ENCODE results near the gene DENND2A.

GRCh38 chr7:140640060-140640637 lies 464 bp downstream of the DENND2A start:
- TF ChIP-seq MYC (IDR thresholded peaks at IDR 0.05; ENCODE audit: insufficient read depth, insufficient read length, insufficient replicate concordance, low read length, severe bottlenecking): no peak
- TF ChIP-seq BCLAF1 (IDR thresholded peaks at IDR 0.05): no peak
- no peak for TF ChIP-seq PBX3 (IDR thresholded peaks at IDR 0.05; ENCODE audit: insufficient replicate concordance, low read depth, low read length)
- no peak for TF ChIP-seq CTCF (IDR thresholded peaks at IDR 0.05 in 2 of 3, conservative IDR thresholded peaks at IDR 0.05 in 1 of 3; ENCODE audit: control insufficient read depth in 2 of 3, extremely low read depth in 1 of 3, insufficient read depth in 1 of 3, low read depth in 3 of 3, low read length in 3 of 3)
- no peak for TF ChIP-seq TCF7 (IDR thresholded peaks at IDR 0.05; ENCODE audit: borderline replicate concordance)
- TF ChIP-seq BACH1 (IDR thresholded peaks at IDR 0.05; ENCODE audit: borderline replicate concordance): no peak
- no peak for TF ChIP-seq ZSCAN29 (IDR thresholded peaks at IDR 0.05)
- TF ChIP-seq HCFC1 (IDR thresholded peaks at IDR 0.05; ENCODE audit: low read length): no peak
- no peak for TF ChIP-seq EZH2 (IDR thresholded peaks at IDR 0.05; ENCODE audit: borderline replicate concordance, control insufficient read depth, low read depth, low read length)
- no peak for TF ChIP-seq BCL3 (IDR thresholded peaks at IDR 0.05; ENCODE audit: borderline replicate concordance, insufficient read depth, low read depth, low read length, poor library complexity, severe bottlenecking)
- no peak for TF ChIP-seq USF2 (IDR thresholded peaks at IDR 0.05; ENCODE audit: borderline replicate concordance, low read depth, low read length)
- TF ChIP-seq CREM (IDR thresholded peaks at IDR 0.05; ENCODE audit: low read depth): no peak

Measured in GM12878 (cell line).